ENCODE results near the gene RABGAP1.

Gene RABGAP1

GRCh38 chr9:123008909-123009308 lies 68.1 kb downstream of the RABGAP1 start:
- DNase-seq (ENCODE audit: low read depth in 2 of 2), result no peak

- DNase-seq (ENCODE audit: low read depth in 2 of 2), result no peak
Measured at GRCh38 chr9:123011380-123011779, 70.6 kb downstream of the RABGAP1 start.

- no peak for DNase-seq (ENCODE audit: low read depth in 2 of 2)
Measured at GRCh38 chr9:123011878-123012528, 71.2 kb downstream of the RABGAP1 start.

GRCh38 chr9:123016631-123017030 lies 75.8 kb downstream of the RABGAP1 start:
- DNase-seq (ENCODE audit: low read depth in 2 of 2), result no peak

- no peak for DNase-seq (ENCODE audit: low read depth in 2 of 2)
Measured at GRCh38 chr9:123020796-123021195, 80.0 kb downstream of the RABGAP1 start.

GRCh38 chr9:123026425-123026824 lies 85.6 kb downstream of the RABGAP1 start:
- no peak for DNase-seq (ENCODE audit: low read depth in 2 of 2)

GRCh38 chr9:123027517-123027916 lies 86.7 kb downstream of the RABGAP1 start:
- no peak for DNase-seq (ENCODE audit: low read depth in 2 of 2)

GRCh38 chr9:123028136-123028535 lies 87.3 kb downstream of the RABGAP1 start:
- DNase-seq (ENCODE audit: low read depth in 2 of 2), result no peak

GRCh38 chr9:123028973-123029372 lies 88.2 kb downstream of the RABGAP1 start:
- DNase-seq (ENCODE audit: low read depth in 2 of 2), result no peak

- DNase-seq (ENCODE audit: low read depth in 2 of 2), result no peak
Measured at GRCh38 chr9:123031963-123032362, 91.1 kb downstream of the RABGAP1 start.

- DNase-seq (ENCODE audit: low read depth in 2 of 2), result no peak
Measured at GRCh38 chr9:123033352-123033751, 92.5 kb downstream of the RABGAP1 start, which contains the start of gene GPR21. TSS of gene GPR21 (plus strand) at chr9:123033667. CDS start at chr9:123034567, 900 bp downstream.

- no peak for DNase-seq (ENCODE audit: low read depth in 2 of 2)
Measured at GRCh38 chr9:123033864-123034601, 93.2 kb downstream of the RABGAP1 start.

GRCh38 chr9:123034881-123035510 lies 94.2 kb downstream of the RABGAP1 start:
- DNase-seq (ENCODE audit: low read depth in 2 of 2), result no peak

- DNase-seq (ENCODE audit: low read depth in 2 of 2), result no peak
Measured at GRCh38 chr9:123035791-123036190, 95.0 kb downstream of the RABGAP1 start.

- no peak for DNase-seq (ENCODE audit: low read depth in 2 of 2)
Measured at GRCh38 chr9:123036893-123037545, 96.2 kb downstream of the RABGAP1 start.

- DNase-seq (ENCODE audit: low read depth in 2 of 2), result no peak
Measured at GRCh38 chr9:123039617-123040219, 98.9 kb downstream of the RABGAP1 start.

GRCh38 chr9:123040801-123041200 lies 100.0 kb downstream of the RABGAP1 start:
- no peak for DNase-seq (ENCODE audit: low read depth in 2 of 2)

GRCh38 chr9:123041489-123041888 lies 100.7 kb downstream of the RABGAP1 start:
- no peak for DNase-seq (ENCODE audit: low read depth in 2 of 2)

- DNase-seq (ENCODE audit: low read depth in 2 of 2), result no peak
Measured at GRCh38 chr9:123043081-123043939, 102.5 kb downstream of the RABGAP1 start.

- DNase-seq (ENCODE audit: low read depth in 2 of 2), result no peak
Measured at GRCh38 chr9:123044586-123044985, 103.8 kb downstream of the RABGAP1 start.
